ENCODE measurements around the gene CCDC33.

The CCDC33 gene

DNA sequence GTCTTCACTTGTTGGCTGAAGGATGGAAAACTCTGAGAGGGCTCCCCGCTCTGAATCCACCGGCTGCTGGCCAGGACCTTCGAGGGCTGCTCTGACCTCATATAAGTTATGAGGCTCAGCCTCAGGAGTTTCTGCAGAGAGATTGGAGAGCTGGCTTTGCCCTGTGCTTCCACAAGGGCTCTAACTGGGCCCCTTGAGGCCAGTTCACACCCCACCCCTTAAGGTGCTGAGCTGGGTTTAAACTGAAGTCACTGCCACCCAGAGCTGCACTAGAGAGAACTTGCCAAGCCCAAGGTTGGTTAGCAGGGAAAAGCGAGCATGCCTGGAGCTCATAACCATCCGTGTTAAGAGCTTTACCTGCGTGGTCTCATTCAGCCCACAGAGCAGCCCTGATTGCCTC, 2.8 kb upstream of the CCDC33 start:
- DNase-seq, result no peak

DNA sequence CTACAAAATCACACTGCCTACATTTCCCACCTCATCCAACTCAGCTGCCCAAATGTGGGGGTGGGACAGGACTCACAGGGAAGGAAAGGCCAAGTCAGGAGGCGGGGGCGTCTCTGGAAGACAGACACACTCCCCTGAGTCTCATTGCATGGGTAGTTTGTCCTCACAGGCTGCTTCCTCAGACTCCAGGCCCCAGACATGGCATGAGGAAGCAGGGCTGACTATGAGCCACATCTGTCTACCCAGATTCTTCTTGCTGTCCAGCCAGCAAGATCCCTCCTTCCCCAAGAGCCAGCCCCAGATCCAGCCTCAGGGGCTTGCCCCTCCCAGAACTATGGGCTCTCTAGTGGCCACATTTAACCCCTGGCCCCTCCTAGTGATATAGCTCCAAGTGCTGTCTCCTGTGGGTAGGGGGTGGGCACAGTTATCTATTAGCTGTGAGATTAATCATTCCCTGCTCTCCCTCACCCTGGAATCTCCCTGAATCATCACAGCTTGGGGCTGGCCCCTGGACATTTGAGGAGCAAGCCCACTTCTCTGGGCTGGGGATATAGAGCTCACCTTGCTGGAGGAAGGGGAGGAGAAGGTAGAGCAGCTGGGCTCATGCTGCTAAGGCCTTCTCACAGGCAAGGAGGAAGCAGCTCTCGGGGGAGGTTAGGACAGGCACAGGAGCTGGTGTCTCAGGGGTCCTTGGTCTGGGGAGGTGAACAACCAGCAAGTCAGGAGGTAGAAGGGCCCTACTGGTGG, 2.1 kb upstream of the CCDC33 start:
- DNase-seq, result no peak

DNA sequence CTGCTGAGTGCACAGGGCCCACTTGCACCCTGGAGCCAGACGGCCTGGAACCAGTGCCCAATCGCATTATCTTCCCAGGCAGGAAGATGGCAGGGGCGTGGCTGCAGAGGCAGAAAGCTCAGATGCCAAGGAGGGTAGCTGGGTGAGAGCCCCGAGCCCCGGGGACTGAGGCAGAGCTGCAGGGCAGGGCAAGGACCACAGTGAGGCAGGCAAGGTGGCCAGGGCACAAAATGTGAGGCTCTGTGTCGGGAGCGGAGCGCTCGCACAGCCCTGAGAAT, 1.6 kb upstream of the CCDC33 start:
- DNase-seq, result no peak

DNA sequence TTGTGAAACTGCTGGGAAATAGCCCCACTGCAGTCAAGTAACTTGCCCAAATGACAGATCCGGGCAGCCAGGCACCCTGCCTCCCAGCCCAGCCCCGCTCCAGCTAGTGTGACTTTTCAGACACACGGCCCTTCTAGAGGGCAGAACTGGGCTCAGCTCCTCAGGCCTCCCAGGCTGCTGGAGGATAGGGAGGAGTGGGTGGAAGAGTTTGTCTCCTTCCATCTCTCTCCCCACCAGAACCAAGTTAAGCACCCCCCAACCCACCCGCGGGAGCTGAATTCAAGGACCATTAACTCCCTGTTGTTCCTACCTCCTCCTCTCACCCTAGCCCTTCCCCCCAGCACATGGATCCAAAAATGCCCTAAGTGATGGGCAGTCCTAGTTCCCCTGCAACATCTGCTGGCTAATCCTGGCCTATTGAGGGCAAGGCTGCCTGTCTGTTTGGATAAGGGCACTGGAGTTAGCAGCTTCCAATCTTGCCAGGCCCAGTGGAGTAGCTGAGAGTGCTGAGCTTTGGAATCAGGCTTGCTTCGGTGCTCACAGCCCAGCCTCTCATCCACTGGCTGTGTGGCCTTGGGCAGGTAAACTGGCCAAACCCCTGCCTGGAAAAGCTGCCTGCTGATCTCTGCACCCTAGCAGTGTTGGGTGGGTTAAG, 3.1 kb downstream of the CCDC33 start:
- DNase-seq, result peak; percentile 9

DNA sequence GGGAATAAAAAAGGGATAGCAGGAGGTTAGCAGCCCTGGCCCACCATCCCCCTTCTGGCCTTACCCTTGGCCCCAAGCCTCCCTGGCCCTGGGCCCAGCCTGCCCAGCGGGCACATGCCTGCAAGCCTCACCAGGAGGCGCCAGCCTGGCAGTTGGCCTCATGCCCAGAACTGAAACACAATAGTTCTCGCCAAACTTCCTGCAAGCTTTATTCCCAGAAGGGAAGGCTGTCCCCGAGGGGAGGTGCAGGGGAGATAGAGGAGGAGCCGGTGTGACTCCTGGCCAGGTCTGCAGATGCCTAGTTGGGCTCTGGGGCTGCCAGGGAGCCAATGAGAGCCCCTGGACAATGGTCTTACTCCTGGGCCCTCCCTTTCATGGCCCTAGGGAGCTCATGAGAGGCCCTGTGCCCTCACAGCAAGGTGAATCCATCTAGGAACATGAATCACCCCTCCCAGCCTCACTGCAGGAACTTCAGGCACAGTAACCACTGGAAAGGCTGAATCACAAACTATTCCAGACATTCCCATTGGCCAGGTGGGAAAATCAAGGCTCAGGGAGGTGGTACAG, 4.0 kb downstream of the CCDC33 start:
- DNase-seq, result peak; percentile 81

DNA sequence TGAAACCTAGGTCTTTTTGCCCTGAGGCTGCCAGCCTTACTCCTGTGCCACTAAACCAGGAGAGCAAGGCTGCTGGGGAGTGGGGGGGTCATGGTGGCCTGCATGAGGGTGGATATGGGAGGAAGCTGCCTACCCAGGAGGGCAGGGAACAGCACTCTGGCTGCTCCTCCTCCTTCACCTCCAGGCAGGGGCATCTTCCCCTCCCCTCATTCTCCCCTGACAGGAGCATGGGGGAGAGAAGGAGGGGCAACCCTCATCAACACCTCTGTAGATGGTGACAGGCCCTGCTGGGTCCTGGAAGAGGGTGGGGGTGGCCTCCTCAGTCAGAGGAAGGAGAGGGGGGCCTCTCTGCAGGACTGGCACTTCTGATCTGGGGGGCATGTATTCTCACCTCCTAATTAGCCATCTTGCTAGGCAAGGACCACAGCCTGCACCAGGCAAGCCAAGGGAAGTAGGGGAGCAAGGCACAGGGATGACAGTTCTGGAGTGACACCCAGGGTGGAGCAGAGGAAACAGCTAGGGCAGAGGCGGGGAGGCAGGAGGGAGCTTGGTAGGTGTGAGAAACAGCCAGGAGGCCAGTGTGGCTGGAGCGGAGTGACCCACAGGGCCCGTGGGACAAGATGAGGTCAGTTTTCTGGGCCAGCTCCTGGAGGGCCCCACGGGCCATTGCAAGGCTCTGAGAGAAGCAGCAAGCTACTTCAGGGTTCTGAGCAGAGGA, 4.9 kb downstream of the CCDC33 start:
- no peak for DNase-seq

DNA sequence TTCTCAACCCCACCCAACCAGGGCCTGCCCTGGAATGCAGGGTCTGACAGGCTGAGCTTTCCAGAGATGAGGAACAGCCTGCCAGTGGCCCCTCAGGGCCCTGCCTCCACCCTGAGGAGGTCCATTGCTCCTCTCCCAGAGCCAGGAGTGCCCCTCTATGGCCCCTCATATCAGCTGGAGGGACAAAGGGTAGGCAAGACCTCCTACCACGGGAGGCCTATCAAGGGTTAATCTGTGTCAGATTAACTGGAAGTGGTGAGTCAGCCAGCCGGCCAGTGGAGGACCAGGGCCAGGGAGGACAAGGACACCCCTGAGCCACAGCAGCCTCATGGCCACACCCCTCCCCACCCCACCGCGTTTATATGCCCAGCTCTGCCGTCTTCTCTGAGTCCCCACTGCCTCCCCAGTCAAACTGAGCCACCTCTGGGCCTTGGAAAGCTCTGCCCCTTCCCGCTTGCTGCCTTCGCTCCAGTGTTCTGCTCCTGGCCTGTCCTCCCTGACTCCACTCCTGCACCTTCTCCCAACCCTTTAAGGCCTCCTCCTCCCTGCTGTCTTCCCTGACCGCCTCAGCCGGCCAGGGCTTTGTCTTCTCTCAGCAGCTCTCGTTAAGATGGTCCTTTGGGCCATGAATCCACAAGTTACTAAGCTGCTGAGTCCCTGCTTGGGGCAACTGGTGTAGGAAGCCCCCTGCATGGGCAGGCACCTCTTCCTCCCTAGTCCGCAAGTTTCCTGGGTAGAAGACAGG, 6.5 kb downstream of the CCDC33 start:
- DNase-seq, result no peak

DNA sequence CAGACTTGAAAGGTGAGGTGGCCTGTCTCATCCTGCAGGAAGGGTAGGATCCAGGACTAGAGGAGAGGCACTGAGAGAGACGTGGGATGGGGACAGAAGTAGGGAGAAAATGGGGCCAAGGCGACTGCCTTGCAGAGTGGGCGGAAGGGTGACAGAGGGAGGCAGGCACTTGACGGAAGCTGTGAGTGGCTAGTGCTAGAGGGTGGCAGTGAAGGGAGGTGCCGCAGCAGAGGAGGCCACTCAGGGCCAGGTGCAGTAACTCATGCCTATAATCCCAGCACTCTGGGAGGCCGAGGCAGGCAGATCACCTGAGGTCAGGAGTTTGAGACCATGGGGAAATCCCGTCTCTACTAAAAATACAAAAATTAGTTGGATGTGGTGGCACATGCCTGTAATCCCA, 7.3 kb downstream of the CCDC33 start:
- DNase-seq, result no peak

DNA sequence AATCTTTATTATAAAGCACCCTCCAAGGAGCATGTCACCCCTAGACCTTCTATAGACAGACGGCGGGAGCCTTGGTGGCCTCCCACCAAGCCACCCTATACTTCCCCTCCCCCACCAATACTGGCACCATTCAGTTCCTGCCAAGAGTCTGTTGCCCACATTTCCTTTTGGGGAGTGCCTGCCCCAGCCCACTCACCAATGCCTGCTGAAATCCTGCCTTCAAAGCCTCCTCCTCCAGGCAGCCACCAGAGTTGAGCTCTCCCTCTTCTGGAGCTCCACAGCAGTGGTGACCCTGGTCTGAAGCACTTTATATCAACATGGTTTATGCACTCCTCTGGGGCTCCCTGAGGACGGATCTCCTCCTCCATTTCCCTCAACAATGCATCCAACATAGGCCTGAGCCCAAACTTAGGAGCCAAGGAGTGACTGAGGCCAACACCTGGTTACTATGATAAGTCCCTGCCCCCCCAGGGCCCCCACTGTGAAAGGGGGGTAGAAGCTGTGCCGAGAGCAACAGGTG, 8.8 kb downstream of the CCDC33 start:
- no peak for DNase-seq

DNA sequence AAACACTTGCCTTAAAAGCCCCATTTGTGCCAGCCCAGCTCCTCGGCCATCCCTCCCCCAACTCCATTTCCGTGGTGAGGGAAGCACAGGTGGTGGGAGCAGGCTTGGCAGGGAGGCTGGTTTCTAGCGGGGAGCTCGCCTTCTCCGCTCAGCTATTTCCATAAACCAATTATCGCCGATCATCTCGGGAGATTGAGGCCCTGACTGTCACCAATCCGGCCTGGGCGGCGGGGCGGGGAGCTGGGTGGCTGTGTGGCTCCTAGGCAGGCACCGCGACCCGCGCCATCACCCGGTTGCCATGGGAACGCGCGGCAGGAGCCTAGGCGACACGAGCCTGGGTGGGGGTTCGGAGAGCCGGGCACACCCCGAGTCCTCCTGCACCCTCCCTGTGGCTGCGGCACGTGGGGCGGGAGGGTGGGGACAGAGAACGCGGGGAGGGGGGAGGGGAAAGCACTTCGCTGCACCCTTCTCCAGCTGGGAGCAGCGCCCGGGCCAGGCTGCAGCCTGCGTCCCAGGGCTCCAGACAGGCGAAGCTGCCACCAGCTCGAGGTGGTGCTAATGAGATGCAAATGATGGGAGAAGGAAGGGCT, 9.3 kb downstream of the CCDC33 start:
- no peak for DNase-seq

DNA sequence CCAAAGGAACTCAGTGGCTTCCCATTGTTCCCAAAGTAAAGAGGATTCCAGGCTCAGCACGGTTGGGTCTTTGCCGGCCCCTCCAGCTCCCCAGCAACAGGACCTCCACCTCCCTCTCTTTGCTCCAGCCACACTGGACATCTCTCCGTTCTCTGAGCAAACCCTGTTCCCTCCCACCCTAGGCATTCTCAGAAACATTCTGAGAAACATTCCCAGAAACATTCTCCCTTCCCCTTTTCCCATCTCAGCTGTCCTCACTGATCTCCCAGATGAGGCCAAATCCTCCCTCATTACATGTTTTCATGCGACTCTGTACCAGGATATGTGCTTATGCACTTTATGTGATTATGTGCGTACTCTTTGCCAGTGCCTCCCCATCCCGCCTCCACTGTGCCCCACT, 14.1 kb downstream of the CCDC33 start:
- no peak for DNase-seq

DNA sequence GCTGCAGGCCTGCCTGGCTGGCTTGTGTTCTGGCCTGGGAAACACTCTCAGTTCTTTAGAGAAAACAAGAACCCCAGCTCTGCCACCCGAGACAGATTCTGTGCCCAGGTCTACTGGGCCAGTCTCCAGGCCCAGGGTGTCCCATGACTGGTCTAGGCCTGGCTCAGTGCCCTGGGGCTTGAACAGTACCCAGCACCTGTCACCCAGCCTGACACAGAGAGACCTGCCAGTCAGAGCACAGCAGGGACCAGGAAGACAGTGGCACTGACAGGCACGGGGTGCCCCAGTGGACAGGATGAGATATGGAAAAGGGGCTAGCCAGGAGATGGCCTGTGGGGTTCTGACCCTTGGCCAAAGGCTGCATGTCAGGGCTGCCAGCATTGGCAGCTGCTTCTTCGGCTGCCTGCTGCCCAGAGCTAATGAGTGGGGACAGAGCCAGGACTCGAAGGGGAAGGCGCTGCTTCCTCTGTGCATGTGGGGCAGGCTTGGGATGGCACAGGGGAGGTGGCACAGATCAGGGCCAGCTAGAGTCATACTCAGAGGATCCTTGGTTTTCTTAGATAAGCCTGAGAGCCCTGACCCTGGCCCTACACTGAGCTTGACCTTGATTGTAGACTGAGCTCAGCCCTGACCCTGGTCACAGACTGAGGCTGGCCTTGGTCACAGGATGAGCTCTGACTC, 15.1 kb downstream of the CCDC33 start:
- no peak for DNase-seq

DNA sequence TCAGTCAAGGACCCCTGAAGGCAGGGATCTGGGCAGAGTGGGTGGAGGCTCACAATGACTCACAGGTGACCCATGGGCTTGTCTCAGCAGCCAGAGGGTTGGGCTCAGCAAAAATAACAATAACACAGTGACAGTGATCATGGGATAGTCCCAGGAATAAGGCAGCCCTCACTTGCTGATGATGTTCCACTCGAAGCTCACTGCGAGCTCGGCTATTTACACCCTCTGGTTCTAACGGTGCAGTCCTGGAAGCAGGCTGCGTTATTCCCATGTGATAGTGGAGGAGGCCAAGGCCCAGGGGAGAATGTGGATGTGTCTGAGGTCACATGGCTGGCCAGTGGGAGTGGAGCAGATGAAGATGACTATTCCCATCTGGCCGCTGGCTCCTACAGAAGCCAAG, 16.2 kb downstream of the CCDC33 start:
- no peak for DNase-seq

DNA sequence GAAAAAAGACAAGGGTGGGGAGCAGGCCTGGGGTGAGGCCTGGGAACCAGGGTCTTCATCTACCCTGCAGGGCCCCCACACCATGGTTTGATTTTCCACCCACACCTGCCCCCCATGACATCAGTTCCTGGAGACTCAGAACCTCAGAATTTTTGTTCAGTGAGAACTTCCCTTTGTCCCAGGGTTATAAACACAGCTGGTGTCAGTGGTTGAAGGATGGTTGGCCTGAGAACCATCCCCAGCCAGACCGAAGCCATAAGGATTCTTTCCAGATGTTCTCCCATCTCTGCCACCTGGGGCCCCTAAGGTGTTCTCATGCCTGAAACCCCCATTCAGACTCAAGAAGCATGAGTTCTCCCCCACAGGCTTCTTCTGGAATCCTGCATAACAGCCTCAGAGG, 16.6 kb downstream of the CCDC33 start:
- DNase-seq, result no peak

DNA sequence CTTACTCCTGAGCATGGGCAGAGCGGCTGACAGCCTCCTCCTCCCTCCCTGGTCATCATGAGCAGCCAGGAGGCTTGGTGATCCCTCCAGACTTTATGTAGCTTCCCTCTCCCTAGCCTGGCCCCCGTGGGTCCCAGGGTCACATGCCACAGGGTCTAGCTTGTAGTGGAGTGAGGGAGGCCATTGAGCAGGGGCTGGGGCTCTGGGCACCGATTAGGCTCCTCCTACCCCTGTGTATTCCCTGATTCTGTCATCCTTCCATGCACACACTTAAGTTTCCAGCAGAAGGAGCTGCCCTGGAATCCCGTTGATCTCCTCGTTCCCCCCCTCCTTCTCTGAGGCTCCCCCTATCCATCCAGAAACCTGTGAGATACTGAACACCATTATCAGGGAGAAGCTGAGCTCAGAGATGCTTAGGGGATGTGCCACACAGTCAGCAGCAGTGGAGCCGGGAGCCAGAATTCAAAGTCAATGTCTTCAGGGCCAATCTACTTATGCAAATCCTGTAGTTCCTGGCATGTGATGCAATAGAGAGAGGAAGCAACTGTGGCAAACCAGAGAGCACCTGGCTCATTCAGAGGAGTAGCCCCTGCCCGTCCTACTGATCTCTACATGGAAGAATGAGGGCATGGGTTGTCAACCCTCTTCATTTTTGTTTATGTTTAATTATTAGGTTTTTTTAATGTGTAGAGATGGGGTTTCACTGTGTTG, 17.2 kb downstream of the CCDC33 start:
- DNase-seq, result no peak

DNA sequence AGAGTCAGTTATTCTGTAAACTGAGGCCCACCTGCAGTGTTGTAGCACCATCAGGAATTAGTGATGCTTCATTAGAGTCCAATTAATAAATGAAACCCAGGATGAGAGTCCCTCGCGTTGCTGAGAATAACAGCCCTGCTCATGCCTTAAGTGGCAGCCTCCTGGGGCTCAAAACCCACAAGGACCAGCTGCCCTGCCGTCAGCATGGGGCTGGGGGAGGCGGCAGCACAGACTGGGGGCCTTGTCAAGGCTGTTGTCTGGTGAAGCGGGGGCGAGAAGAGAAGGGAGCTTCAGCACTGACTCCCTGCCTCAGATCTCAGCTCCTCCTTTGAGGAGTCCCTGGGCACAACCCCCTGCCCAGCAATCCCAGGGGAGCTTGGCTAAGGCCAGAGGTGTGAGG, 21.0 kb downstream of the CCDC33 start:
- no peak for DNase-seq

DNA sequence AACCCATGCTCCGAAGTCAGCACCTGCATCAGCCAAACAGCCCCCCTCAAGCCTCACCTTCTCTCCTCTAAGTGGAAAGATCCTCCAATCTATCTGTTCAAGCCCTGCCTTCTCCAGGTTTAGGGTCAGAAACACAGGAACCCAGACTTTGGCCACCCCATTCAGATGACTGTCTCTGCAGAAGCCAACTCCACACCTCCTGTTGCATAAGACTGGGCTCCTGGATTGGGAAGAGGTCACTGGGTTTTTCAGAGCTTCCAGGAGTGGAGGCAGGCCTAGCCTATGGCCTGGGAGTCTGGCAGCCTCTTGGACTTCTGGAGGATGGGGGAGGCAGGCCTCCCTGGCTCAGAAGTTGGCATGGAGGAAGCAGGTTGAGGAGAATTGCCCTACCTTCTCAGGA, 21.5 kb downstream of the CCDC33 start:
- DNase-seq, result no peak

DNA sequence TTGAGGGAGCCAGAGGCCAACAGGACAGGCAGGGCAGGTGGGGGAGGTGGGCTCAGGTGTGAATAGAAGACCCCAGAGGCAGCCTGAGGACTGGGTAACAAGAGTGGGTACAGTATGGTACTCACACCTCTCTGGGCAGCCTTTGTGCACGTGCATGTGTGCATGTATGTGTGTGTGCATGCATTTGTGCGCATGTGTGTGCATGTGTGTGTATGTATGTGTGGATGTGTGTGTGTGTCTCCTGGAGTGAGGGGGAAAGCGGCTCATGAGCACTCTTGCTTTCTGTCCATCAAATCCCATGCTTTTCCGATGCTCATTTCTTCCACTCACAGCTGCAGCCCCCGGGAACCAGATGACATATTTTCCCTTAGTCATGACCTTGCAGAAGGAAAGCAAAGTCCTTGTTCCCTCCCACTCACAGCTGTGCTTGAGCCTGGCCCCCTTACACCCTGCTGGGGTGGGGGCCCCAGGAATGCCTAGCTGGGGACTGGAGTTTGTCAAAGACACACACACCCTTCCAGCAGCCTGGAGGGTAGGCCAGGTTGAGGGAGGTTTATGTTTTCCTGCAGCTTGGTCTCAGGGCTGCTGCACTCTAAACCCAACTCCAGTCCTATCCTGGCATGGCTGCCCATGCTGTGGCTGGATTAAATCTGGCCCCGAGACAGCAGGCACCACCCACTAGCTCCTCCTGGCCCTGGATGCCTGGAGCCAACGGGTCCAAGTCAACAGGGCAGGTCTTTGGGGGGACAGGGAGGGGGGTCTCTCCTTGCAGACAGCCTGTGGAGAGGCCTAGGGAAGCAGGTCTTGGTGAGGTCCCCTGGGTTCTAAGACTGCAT, 22.5 kb downstream of the CCDC33 start:
- no peak for DNase-seq

DNA sequence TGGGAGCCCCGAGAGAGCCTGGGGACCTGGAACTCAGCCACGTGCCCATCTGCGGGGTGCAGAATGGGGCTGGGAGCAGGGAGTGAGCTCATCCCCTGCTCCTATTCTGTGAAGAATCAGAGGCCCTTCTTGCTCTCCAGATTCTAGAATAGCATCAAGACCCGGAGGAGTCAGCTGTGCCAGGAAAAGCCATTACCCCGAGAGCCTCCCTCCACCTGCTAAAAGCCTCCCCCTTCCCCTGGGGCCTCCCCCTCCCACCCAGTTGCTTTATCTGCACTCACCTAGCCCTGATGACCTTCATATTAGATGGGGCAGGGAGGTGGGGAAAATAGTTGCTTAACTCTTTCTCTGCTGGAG, 23.1 kb downstream of the CCDC33 start:
- no peak for DNase-seq

DNA sequence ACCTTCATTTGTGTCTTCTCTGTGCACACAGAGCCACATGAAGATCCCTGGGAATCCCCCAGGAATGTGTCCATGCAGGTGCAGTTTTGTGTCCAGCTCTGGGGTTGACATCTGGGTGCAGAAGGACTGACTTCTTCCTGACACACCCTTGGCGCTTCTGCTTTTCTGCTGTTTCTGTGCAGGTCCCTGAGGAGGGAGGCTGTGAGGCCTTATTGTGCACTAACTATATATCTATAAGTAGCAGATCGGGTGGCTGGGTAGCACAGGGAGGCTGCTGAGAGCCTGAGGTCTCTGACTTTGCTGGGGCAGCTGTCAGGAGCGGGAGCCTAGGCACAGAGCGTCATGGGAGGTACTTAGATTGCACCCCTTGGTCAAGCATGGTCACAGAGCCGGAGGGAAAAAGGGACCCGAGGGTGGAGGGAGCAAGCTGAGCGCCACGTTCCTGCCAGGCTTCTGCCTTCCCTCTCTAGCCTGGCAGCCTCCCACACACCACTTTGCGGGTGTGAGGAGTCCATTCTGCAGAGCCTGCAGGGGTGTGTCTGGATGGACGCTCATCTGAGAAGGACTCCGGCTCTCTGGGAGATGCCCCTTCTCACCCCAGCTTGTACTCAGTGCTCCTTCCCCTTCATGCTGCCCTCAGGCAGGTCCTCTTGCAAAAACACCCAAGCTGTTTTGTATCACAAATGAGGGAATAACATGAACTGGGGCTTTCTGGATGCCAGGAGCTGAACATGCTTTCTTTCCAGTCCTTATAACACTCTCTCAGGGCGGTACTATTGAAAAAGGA, 23.9 kb downstream of the CCDC33 start:
- DNase-seq, result no peak
